K562 (cell line): ENCODE data around the gene TMEM218. TPM values are rescaled to one million over a fixed set of nuclear protein-coding genes. Genes with fewer than 3 reads are reported as not detected.

Experiments
- ARID2 ChIP-seq: fragments of 450-650 bp; IDR thresholded peaks from 2 replicates; pipeline ENCODE4 v1.6.1; 2017; ENCODE audit warnings: antibody characterized with exemption, mild to moderate bottlenecking
- DNMT1 ChIP-seq: fragments of 450-650 bp; IDR thresholded peaks from 2 replicates; pipeline ENCODE4 v1.6.1; 2016; ENCODE audit warnings: antibody characterized with exemption, mild to moderate bottlenecking
- EP400 ChIP-seq: fragments of 450-650 bp; IDR thresholded peaks from 2 replicates; pipeline ENCODE4 v1.6.1; 2017; ENCODE audit warnings: antibody characterized with exemption, mild to moderate bottlenecking, moderate library complexity
- MXI1 ChIP-seq: IDR thresholded peaks from 2 replicates; pipeline ENCODE4 v1.6.1; 2011; ENCODE audit warnings: low read depth, mild to moderate bottlenecking, improper control_type of control experiment, low read length
- NCOA6 ChIP-seq: fragments of 450-650 bp; IDR thresholded peaks from 2 replicates; pipeline ENCODE4 v1.6.1; 2017; ENCODE audit warnings: mild to moderate bottlenecking
- NR2C1 ChIP-seq, 2 experiments: fragments of 450-650 bp; IDR thresholded peaks; 2 replicates each; pipeline ENCODE4 v1.6.1; 2017; ENCODE audit warnings: mild to moderate bottlenecking in 2 of 2, antibody characterized with exemption in 1 of 2, inconsistent platforms in 1 of 2, missing compliant biosample characterization in 1 of 2, missing genetic modification characterization in 1 of 2
- SOX6 ChIP-seq: fragments of 450-650 bp; IDR thresholded peaks from 2 replicates; pipeline ENCODE4 v1.6.1; 2014; ENCODE audit warnings: mild to moderate bottlenecking
- SREBF1 ChIP-seq: fragments of 150-350 bp; IDR thresholded peaks from 2 replicates; pipeline ENCODE4 v1.6.1; 2014; ENCODE audit warnings: antibody characterized with exemption, low read depth, low read length, borderline replicate concordance
- TCF7 ChIP-seq: sonication (generic); IDR thresholded peaks from 2 replicates; pipeline ENCODE4 v1.6.1; 2016; ENCODE audit warnings: antibody characterized with exemption, borderline replicate concordance
- ZBTB17 ChIP-seq: fragments of 450-650 bp; formaldehyde crosslinking; IDR thresholded peaks from 2 replicates; pipeline ENCODE4 v1.4.0; 2020; ENCODE audit warnings: mild to moderate bottlenecking
- ZNF311 ChIP-seq: fragments of 250-450 bp; sonication (Bioruptor Pico); IDR thresholded peaks from 2 replicates; pipeline ENCODE4 v1.4.0; 2020; ENCODE audit warnings: mild to moderate bottlenecking, moderate library complexity
- ZNF324 ChIP-seq: fragments of 250-450 bp; sonication (Bioruptor Pico); IDR thresholded peaks from 2 replicates; pipeline ENCODE4 v1.4.0; 2020; ENCODE audit warnings: mild to moderate bottlenecking
- ZNF589 ChIP-seq: fragments of 200-800 bp; sonication (Bioruptor generic); IDR thresholded peaks from 2 replicates; pipeline ENCODE4 v1.6.1; 2016; ENCODE audit warnings: low read depth, missing genetic modification characterization, missing compliant biosample characterization
- polyA plus RNA-seq, 8 experiments: library from polyadenylated mRNA; depleted of rRNA in 4 of 8; stranded (reverse) in 5 of 8; unstranded in 3 of 8; fragments of >200 nt; fragmentation: Nextera tagmentation in 2 of 8; fragmentation: Illumina TruSeq in 1 of 8; extraction: Ambion mirVana in 2 of 8; extraction: Trizol in 1 of 8; gene quantifications; 2 replicates each; pipeline versions ENCODE4 v1.2.1 to v1.2.3, GENCODE V29; 2011 to 2014; ENCODE audit warnings: inconsistent platforms in 1 of 8, missing spikeins in 1 of 8
- total RNA-seq, 7 experiments: library from RNA; depleted of rRNA in 6 of 7; stranded (reverse); fragments of >200 nt in 6 of 7; fragmentation: Illumina TruSeq in 2 of 7; extraction: Trizol in 2 of 7; gene quantifications; 2 replicates each; pipeline versions ENCODE4 v1.2.1 to v1.2.3, GENCODE V29; 2011 to 2021; ENCODE audit warnings: low replicate concordance in 1 of 7
- TF ChIP-seq, protein P1 (sequence below), 2 experiments: fragments of 450-650 bp; formaldehyde crosslinking in 1 of 2; IDR thresholded peaks; 2 replicates each; pipeline versions ENCODE4 v1.4.0 to v1.6.1; 2014 to 2020; ENCODE audit warnings: mild to moderate bottlenecking in 2 of 2, borderline replicate concordance in 1 of 2, low read depth in 1 of 2
- TF ChIP-seq, protein P2 (sequence below): fragments of 450-650 bp; IDR thresholded peaks from 2 replicates; pipeline ENCODE4 v1.6.1; 2017; ENCODE audit warnings: mild to moderate bottlenecking, moderate library complexity

TMEM218 gene
- total and polyA plus RNA-seq, 9 of the 15 experiments (the other 6 are each of a cell fraction or from before 2014, with no cell fraction given): 13.4 to 32.2 (median 25.4) TPM

DNA sequence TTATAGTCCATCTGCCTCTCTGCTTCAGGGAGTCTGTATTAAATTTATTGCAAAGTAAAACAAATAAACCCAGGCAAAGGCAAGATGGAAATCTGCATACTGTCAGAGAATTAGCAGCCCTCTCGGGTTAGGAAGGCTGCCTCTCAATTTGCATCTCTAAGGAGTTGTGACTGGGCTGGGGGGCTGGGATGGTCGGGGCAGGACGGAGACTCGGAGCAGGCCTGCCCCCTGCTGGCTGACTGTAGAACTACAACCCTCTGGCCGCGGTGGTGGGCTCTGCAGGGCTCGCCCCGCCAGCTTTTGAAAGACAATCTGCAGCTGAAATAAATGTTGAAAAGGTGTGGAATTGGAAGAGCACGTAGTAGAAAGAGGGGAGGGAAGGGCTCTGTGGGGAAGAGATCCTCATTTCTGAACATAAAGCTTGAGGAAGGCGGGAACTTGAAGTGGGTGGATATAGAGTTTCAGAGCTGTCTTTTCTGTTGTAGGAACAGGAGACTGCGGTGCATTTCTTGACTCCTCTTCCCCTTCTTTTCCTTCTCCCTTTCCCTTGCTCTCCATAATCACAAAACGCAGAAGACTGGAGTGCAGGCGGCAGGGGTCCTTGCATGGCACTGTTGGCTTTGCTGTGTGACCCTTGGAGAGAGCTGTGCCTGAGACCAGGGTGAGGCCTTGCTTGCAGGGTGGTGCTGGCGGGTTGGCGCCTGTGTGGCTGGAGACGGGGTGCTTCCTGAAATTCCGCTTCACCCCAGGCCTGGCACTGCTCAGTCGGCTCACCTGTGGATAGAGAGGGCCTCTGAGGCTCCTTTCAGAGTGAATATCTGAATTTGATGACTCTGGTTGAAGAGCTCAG, 30.5 kb upstream of the TMEM218 start (continued):
- no peak for TF ChIP-seq MXI1
- TF ChIP-seq SREBF1: no peak
- peak; percentile 66; the same call in 1 of the 2 replicates for TF ChIP-seq ARID2
- TF ChIP-seq ZNF324 (CRISPR knock-in tag): no peak
- no peak for TF ChIP-seq DNMT1
- TF ChIP-seq, protein P1, sequence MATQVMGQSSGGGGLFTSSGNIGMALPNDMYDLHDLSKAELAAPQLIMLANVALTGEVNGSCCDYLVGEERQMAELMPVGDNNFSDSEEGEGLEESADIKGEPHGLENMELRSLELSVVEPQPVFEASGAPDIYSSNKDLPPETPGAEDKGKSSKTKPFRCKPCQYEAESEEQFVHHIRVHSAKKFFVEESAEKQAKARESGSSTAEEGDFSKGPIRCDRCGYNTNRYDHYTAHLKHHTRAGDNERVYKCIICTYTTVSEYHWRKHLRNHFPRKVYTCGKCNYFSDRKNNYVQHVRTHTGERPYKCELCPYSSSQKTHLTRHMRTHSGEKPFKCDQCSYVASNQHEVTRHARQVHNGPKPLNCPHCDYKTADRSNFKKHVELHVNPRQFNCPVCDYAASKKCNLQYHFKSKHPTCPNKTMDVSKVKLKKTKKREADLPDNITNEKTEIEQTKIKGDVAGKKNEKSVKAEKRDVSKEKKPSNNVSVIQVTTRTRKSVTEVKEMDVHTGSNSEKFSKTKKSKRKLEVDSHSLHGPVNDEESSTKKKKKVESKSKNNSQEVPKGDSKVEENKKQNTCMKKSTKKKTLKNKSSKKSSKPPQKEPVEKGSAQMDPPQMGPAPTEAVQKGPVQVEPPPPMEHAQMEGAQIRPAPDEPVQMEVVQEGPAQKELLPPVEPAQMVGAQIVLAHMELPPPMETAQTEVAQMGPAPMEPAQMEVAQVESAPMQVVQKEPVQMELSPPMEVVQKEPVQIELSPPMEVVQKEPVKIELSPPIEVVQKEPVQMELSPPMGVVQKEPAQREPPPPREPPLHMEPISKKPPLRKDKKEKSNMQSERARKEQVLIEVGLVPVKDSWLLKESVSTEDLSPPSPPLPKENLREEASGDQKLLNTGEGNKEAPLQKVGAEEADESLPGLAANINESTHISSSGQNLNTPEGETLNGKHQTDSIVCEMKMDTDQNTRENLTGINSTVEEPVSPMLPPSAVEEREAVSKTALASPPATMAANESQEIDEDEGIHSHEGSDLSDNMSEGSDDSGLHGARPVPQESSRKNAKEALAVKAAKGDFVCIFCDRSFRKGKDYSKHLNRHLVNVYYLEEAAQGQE (IDR thresholded peaks at IDR 0.05; ENCODE audit: borderline replicate concordance): peak; percentile 79
- TF ChIP-seq, protein P1 (CRISPR knock-in tag; IDR thresholded peaks at IDR 0.05; ENCODE audit: low read depth): no peak
- no peak for TF ChIP-seq EP400
- no peak for TF ChIP-seq ZNF589 (CRISPR knock-in tag)
- no peak for TF ChIP-seq NCOA6
- TF ChIP-seq SOX6: no peak
- no peak for TF ChIP-seq NR2C1 (IDR thresholded peaks at IDR 0.05)
- TF ChIP-seq NR2C1 (tag; IDR thresholded peaks at IDR 0.05): no peak
- TF ChIP-seq ZNF311 (CRISPR knock-in tag): no peak
- TF ChIP-seq, protein P2, sequence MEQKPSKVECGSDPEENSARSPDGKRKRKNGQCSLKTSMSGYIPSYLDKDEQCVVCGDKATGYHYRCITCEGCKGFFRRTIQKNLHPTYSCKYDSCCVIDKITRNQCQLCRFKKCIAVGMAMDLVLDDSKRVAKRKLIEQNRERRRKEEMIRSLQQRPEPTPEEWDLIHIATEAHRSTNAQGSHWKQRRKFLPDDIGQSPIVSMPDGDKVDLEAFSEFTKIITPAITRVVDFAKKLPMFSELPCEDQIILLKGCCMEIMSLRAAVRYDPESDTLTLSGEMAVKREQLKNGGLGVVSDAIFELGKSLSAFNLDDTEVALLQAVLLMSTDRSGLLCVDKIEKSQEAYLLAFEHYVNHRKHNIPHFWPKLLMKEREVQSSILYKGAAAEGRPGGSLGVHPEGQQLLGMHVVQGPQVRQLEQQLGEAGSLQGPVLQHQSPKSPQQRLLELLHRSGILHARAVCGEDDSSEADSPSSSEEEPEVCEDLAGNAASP: no peak
- TF ChIP-seq ZBTB17 (CRISPR knock-in tag): no peak
- TF ChIP-seq TCF7: no peak
